ENCODE results near the gene SPIN2B.

The SPIN2B gene

GRCh38 chrX:57070185-57070984 is 51.0 kb downstream of the SPIN2B start:
- no peak for DNase-seq

All from NCI-H526 treated with DMSO at 0.1 percent for 48 hours (cell line).